AG04449 (cell line): ENCODE measurements around the gene CAMK4.

Source experiments
- CTCF ChIA-PET: fragments of 350-600 bp; formaldehyde crosslinking; extraction: SDS; loops from one replicate; lab custom pipeline; 2021; ENCODE audit warnings: antibody characterized with exemption; lab: Yijun Ruan, JAX
- POLR2A ChIA-PET: fragments of 400-600, 350-600 bp; formaldehyde crosslinking; extraction: SDS; loops from one replicate; lab custom pipeline; 2020; ENCODE audit warnings: antibody characterized with exemption, inconsistent platforms; lab: Yijun Ruan, JAX
- DNase-seq: peaks from one replicate; pipeline ENCODE4 v3.0.0-alpha.2; 2010; ENCODE audit warnings: low read depth, low spot score
- H3K4me3 ChIP-seq: 2 replicates; pipeline ENCODE4 v1.5.1; 2011; ENCODE audit warnings: low read depth, mild to moderate bottlenecking, control low read depth, low read length
- CTCF ChIP-seq: IDR thresholded peaks from one replicate; pipeline ENCODE4 v1.5.1; 2011; ENCODE audit warnings: mild to moderate bottlenecking, moderate library complexity, low read length, control low read depth, inconsistent platforms; ENCODE audit not compliant: insufficient read depth; ENCODE audit errors: missing control alignments

The CAMK4 gene

GRCh38 chr5:111432883-111433536 is 208.8 kb downstream of the CAMK4 start:
- ChIA-PET POLR2A (no interaction called here), CTCF (no interaction called here)
- DNase-seq, result no peak
- H3K4me3 ChIP-seq, result no peak overlapping the region
- TF ChIP-seq CTCF, result no peak

GRCh38 chr5:111434800-111435199 is 210.6 kb downstream of the CAMK4 start:
- CTCF ChIA-PET, result no interaction called here
- no peak for TF ChIP-seq CTCF
- H3K4me3 ChIP-seq, result no peak overlapping the region
- POLR2A ChIA-PET, result no interaction called here
- DNase-seq, result no peak

GRCh38 chr5:111439473-111440075 is 215.4 kb downstream of the CAMK4 start:
- POLR2A ChIA-PET, result no interaction called here

GRCh38 chr5:111447099-111447498 is 222.9 kb downstream of the CAMK4 start:
- POLR2A ChIA-PET, result no interaction called here
- DNase-seq, result no peak
- no peak overlapping the region for H3K4me3 ChIP-seq
- no peak for TF ChIP-seq CTCF
- CTCF ChIA-PET, result no interaction called here

More at GRCh38 chr5:111439473-111440075, 215.4 kb downstream of the CAMK4 start:
- CTCF ChIA-PET, result no interaction called here
- DNase-seq, result no peak
- H3K4me3 ChIP-seq, result no peak overlapping the region
- TF ChIP-seq CTCF, result no peak

GRCh38 chr5:111447822-111448221 is 223.6 kb downstream of the CAMK4 start:
- ChIA-PET CTCF (interaction anchor here (0.6 kb wide), 1 partner anchor 288 kb away, joined by 3 read pairs; no protein-coding TSS in a partner anchor), POLR2A (no interaction called here)
- no peak overlapping the region for H3K4me3 ChIP-seq
- TF ChIP-seq CTCF, result no peak
- no peak for DNase-seq

GRCh38 chr5:111453295-111453694 is 229.1 kb downstream of the CAMK4 start:
- no peak overlapping the region for H3K4me3 ChIP-seq
- ChIA-PET POLR2A (no interaction called here), CTCF (interaction anchor here (1.0 to 1.3 kb wide), 2 partner anchors 8 to 722 kb away, joined by 3 read pairs; no protein-coding TSS in a partner anchor)
- TF ChIP-seq CTCF, result no peak
- no peak for DNase-seq
